ENCODE data around the gene SMCO2.
A peak's percentile ranks its signal among the peaks of the same experiment; 100 is the strongest.

SMCO2 gene

DNA sequence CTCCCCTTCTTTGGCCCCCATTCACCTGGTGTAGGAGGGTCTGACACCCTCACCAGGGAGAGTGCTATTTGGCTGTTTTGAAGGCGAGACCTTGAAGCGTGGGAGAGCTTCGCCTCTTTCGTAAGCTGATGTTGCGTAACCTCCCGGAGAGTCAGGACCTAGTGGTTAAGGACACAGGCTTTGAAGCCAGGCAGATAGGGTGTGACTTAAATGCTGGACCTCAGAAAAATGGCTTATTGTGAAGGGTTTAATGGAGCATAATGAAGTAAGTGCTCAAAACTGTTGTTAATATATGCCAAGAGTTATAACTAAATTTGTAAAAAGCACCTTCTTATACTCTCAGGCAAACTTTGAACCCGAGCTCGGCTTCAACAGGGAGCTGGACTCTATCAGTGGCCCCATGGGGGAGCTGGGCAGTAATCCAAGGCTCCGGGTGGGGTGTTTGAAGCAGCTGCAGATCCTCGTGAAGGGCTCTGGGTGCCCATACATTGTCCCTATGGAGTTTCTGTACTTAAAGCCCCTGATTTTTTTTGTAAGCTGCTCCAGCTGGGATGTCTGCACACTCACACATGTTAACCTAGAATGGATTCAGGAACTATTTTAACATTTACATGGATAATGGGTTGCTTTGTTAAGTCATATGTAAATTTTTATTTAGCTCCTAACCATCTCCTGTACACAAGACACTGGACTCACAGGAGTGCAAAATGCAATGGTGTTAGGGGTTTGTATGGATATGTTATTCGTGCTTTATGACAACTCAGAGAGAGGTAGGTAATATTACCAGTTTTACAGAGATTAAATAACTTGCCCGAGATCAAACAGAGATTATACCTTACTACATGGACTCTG lies 103.5 kb downstream of the SMCO2 start (continued):
- TF ChIP-seq ZNF274 (IDR thresholded peaks at IDR 0.05; ENCODE audit: low read length) (no peak), ZNF274 (tag by site-specific recombination; IDR thresholded peaks at IDR 0.05; ENCODE audit: borderline replicate concordance) (no peak), KLF7 (tag by site-specific recombination; IDR thresholded peaks at IDR 0.05; ENCODE audit: borderline replicate concordance) (no peak), ZNF776 (tag by site-specific recombination; IDR thresholded peaks at IDR 0.05; ENCODE audit: borderline replicate concordance) (no peak), ZNF37A (tag by site-specific recombination; IDR thresholded peaks at IDR 0.05) (no peak), ZNF24 (tag by site-specific recombination; IDR thresholded peaks at IDR 0.05) (peak; percentile 40; the same call in 1 of the 2 replicates), GLIS1 (tag by site-specific recombination; IDR thresholded peaks at IDR 0.05) (peak; percentile 92), ZNF214 (tag by site-specific recombination; IDR thresholded peaks at IDR 0.05; ENCODE audit: borderline replicate concordance) (no peak), ZNF416 (tag by site-specific recombination; IDR thresholded peaks at IDR 0.05) (no peak), MYNN (tag by site-specific recombination; IDR thresholded peaks at IDR 0.05; ENCODE audit: borderline replicate concordance) (no peak), ZIC2 (tag by site-specific recombination; IDR thresholded peaks at IDR 0.05) (peak; percentile 58), ZBTB8A (tag by site-specific recombination; IDR thresholded peaks at IDR 0.05) (peak; percentile 54; the same call in 1 of the 2 replicates), ZNF677 (tag by site-specific recombination; IDR thresholded peaks at IDR 0.05) (no peak), ZNF311 (tag by site-specific recombination; IDR thresholded peaks at IDR 0.05; ENCODE audit: borderline replicate concordance) (no peak), ZNF16 (tag by site-specific recombination; IDR thresholded peaks at IDR 0.05; ENCODE audit: low read depth) (no peak), ZNF664 (tag by site-specific recombination; IDR thresholded peaks at IDR 0.05) (no peak), EGR2 (tag by site-specific recombination; IDR thresholded peaks at IDR 0.05; ENCODE audit: low read depth) (peak; percentile 93), YY2 (tag by site-specific recombination; IDR thresholded peaks at IDR 0.05) (no peak), ZNF184 (tag by site-specific recombination; IDR thresholded peaks at IDR 0.05) (no peak), ZNF140 (tag by site-specific recombination; IDR thresholded peaks at IDR 0.05) (no peak), ZNF843 (tag by site-specific recombination; IDR thresholded peaks at IDR 0.05) (peak; percentile 28; the same call in 1 of the 2 replicates), ZNF404 (tag by site-specific recombination; IDR thresholded peaks at IDR 0.05) (no peak), ZBTB1 (tag by site-specific recombination; IDR thresholded peaks at IDR 0.05) (no peak), WT1 (tag by site-specific recombination; IDR thresholded peaks at IDR 0.05) (no peak), GFI1B (tag by site-specific recombination; IDR thresholded peaks at IDR 0.05) (no peak)
- TF ChIP-seq, protein P1, sequence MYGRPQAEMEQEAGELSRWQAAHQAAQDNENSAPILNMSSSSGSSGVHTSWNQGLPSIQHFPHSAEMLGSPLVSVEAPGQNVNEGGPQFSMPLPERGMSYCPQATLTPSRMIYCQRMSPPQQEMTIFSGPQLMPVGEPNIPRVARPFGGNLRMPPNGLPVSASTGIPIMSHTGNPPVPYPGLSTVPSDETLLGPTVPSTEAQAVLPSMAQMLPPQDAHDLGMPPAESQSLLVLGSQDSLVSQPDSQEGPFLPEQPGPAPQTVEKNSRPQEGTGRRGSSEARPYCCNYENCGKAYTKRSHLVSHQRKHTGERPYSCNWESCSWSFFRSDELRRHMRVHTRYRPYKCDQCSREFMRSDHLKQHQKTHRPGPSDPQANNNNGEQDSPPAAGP (tag by site-specific recombination; IDR thresholded peaks at IDR 0.05), result 0 out of 2 replicates have a peak, but pooled peaks have one; percentile 59
- TF ChIP-seq, protein P2, sequence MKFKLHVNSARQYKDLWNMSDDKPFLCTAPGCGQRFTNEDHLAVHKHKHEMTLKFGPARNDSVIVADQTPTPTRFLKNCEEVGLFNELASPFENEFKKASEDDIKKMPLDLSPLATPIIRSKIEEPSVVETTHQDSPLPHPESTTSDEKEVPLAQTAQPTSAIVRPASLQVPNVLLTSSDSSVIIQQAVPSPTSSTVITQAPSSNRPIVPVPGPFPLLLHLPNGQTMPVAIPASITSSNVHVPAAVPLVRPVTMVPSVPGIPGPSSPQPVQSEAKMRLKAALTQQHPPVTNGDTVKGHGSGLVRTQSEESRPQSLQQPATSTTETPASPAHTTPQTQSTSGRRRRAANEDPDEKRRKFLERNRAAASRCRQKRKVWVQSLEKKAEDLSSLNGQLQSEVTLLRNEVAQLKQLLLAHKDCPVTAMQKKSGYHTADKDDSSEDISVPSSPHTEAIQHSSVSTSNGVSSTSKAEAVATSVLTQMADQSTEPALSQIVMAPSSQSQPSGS (tag by site-specific recombination; IDR thresholded peaks at IDR 0.05; ENCODE audit: low read depth), result no peak
- TF ChIP-seq, protein P3, sequence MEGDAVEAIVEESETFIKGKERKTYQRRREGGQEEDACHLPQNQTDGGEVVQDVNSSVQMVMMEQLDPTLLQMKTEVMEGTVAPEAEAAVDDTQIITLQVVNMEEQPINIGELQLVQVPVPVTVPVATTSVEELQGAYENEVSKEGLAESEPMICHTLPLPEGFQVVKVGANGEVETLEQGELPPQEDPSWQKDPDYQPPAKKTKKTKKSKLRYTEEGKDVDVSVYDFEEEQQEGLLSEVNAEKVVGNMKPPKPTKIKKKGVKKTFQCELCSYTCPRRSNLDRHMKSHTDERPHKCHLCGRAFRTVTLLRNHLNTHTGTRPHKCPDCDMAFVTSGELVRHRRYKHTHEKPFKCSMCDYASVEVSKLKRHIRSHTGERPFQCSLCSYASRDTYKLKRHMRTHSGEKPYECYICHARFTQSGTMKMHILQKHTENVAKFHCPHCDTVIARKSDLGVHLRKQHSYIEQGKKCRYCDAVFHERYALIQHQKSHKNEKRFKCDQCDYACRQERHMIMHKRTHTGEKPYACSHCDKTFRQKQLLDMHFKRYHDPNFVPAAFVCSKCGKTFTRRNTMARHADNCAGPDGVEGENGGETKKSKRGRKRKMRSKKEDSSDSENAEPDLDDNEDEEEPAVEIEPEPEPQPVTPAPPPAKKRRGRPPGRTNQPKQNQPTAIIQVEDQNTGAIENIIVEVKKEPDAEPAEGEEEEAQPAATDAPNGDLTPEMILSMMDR (tag by site-specific recombination; IDR thresholded peaks at IDR 0.05), result no peak
- TF ChIP-seq, protein P4, sequence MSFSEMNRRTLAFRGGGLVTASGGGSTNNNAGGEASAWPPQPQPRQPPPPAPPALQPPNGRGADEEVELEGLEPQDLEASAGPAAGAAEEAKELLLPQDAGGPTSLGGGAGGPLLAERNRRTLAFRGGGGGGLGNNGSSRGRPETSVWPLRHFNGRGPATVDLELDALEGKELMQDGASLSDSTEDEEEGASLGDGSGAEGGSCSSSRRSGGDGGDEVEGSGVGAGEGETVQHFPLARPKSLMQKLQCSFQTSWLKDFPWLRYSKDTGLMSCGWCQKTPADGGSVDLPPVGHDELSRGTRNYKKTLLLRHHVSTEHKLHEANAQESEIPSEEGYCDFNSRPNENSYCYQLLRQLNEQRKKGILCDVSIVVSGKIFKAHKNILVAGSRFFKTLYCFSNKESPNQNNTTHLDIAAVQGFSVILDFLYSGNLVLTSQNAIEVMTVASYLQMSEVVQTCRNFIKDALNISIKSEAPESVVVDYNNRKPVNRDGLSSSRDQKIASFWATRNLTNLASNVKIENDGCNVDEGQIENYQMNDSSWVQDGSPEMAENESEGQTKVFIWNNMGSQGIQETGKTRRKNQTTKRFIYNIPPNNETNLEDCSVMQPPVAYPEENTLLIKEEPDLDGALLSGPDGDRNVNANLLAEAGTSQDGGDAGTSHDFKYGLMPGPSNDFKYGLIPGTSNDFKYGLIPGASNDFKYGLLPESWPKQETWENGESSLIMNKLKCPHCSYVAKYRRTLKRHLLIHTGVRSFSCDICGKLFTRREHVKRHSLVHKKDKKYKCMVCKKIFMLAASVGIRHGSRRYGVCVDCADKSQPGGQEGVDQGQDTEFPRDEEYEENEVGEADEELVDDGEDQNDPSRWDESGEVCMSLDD (tag by site-specific recombination; IDR thresholded peaks at IDR 0.05), result no peak
- TF ChIP-seq, protein P5, sequence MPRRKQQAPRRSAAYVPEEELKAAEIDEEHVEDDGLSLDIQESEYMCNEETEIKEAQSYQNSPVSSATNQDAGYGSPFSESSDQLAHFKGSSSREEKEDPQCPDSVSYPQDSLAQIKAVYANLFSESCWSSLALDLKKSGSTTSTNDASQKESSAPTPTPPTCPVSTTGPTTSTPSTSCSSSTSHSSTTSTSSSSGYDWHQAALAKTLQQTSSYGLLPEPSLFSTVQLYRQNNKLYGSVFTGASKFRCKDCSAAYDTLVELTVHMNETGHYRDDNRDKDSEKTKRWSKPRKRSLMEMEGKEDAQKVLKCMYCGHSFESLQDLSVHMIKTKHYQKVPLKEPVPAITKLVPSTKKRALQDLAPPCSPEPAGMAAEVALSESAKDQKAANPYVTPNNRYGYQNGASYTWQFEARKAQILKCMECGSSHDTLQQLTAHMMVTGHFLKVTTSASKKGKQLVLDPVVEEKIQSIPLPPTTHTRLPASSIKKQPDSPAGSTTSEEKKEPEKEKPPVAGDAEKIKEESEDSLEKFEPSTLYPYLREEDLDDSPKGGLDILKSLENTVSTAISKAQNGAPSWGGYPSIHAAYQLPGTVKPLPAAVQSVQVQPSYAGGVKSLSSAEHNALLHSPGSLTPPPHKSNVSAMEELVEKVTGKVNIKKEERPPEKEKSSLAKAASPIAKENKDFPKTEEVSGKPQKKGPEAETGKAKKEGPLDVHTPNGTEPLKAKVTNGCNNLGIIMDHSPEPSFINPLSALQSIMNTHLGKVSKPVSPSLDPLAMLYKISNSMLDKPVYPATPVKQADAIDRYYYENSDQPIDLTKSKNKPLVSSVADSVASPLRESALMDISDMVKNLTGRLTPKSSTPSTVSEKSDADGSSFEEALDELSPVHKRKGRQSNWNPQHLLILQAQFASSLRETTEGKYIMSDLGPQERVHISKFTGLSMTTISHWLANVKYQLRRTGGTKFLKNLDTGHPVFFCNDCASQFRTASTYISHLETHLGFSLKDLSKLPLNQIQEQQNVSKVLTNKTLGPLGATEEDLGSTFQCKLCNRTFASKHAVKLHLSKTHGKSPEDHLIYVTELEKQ (tag by site-specific recombination; IDR thresholded peaks at IDR 0.05; ENCODE audit: borderline replicate concordance), result no peak

Measured in HEK293 (cell line).